Endothelial cell of umbilical vein (primary cell): Measurements from ENCODE around the gene PHKG2.

Experiments used
- EZH2 ChIP-seq: IDR thresholded peaks from 2 replicates; pipeline ENCODE4 v1.6.1; 2012; ENCODE audit warnings: borderline replicate concordance, low read depth, mild to moderate bottlenecking, moderate library complexity, low read length, inconsistent platforms; ENCODE audit not compliant: severe bottlenecking
- POLR2A ChIP-seq: IDR thresholded peaks from 2 replicates; pipeline ENCODE4 v1.6.1; 2012; ENCODE audit warnings: low read depth, mild to moderate bottlenecking, control low read depth, low read length
- TF ChIP-seq, protein P1 (sequence below), 2 donors: IDR thresholded peaks; 1 replicate in 1 of 2; 2 replicates in 1 of 2; pipeline ENCODE4 v1.5.1; 2011; ENCODE audit warnings: low read length in 2 of 2, mild to moderate bottlenecking in 2 of 2, moderate library complexity in 2 of 2, control low read depth in 1 of 2, inconsistent platforms in 1 of 2, low read depth in 1 of 2; ENCODE audit not compliant: insufficient read depth in 1 of 2; ENCODE audit errors: extremely low read depth in 1 of 2

DNA sequence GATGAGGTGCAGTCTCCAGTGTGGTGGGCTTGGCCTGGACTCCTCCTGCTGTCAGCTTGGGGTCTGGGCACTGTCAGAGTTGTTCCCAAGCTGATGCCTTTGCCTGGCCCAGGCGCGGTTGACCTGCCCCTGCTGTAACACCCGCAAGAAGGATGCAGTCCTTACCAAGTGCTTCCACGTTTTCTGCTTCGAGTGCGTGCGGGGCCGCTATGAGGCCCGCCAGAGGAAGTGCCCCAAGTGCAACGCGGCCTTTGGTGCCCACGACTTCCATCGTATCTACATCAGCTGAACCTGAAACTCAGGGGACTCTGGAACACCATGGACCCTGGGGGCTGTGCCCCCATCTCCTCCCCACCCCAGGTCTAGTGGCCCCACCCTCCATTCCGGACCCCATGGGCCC, 25.6 kb downstream of the PHKG2 start:
- TF ChIP-seq POLR2A (no peak), EZH2 (no peak)
- TF ChIP-seq, protein P1, sequence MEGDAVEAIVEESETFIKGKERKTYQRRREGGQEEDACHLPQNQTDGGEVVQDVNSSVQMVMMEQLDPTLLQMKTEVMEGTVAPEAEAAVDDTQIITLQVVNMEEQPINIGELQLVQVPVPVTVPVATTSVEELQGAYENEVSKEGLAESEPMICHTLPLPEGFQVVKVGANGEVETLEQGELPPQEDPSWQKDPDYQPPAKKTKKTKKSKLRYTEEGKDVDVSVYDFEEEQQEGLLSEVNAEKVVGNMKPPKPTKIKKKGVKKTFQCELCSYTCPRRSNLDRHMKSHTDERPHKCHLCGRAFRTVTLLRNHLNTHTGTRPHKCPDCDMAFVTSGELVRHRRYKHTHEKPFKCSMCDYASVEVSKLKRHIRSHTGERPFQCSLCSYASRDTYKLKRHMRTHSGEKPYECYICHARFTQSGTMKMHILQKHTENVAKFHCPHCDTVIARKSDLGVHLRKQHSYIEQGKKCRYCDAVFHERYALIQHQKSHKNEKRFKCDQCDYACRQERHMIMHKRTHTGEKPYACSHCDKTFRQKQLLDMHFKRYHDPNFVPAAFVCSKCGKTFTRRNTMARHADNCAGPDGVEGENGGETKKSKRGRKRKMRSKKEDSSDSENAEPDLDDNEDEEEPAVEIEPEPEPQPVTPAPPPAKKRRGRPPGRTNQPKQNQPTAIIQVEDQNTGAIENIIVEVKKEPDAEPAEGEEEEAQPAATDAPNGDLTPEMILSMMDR (IDR thresholded peaks at IDR 0.05; ENCODE audit: extremely low read depth in 1 of 2, insufficient read depth in 1 of 2, low read depth in 1 of 2, low read length in 2 of 2): no peak
